LNCaP clone FGC (cell line): ENCODE results near the gene GPC5.

Source experiments
- DNase-seq: peaks from one replicate; pipeline ENCODE4 v3.0.0-alpha.2; 2011; ENCODE audit warnings: low read depth
- H3K4me3 ChIP-seq: 2 replicates; pipeline ENCODE4 v1.5.1; 2011; ENCODE audit warnings: mild to moderate bottlenecking, low read depth, low read length, control low read depth
- TF ChIP-seq, protein P1 (sequence below): IDR thresholded peaks from 2 replicates; pipeline ENCODE4 v1.5.1; 2012; ENCODE audit warnings: mild to moderate bottlenecking; ENCODE audit not compliant: control insufficient read depth, insufficient read depth; ENCODE audit errors: extremely low read depth

The GPC5 gene

DNA sequence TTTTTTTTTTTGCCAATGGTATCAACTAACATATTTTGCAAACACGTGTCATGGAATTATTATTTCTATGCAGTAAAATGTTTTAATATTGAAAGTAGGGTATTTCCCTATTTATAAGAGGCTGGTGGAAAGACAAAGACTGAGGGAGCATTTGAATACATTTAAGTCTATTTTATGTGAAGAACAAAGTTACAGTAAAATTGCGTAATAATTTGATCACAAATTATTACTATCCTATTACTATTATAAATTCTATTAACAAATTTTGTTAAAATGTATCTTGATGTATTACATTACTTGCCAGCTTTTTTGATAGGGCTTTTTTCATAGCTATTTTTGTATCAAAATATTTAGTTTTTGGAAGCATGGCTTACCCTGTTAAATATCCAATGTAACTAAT, 58.4 kb downstream of the GPC5 start:
- H3K4me3 ChIP-seq: no peak overlapping the region
- no peak for DNase-seq
- TF ChIP-seq, protein P1, sequence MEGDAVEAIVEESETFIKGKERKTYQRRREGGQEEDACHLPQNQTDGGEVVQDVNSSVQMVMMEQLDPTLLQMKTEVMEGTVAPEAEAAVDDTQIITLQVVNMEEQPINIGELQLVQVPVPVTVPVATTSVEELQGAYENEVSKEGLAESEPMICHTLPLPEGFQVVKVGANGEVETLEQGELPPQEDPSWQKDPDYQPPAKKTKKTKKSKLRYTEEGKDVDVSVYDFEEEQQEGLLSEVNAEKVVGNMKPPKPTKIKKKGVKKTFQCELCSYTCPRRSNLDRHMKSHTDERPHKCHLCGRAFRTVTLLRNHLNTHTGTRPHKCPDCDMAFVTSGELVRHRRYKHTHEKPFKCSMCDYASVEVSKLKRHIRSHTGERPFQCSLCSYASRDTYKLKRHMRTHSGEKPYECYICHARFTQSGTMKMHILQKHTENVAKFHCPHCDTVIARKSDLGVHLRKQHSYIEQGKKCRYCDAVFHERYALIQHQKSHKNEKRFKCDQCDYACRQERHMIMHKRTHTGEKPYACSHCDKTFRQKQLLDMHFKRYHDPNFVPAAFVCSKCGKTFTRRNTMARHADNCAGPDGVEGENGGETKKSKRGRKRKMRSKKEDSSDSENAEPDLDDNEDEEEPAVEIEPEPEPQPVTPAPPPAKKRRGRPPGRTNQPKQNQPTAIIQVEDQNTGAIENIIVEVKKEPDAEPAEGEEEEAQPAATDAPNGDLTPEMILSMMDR: no peak

DNA sequence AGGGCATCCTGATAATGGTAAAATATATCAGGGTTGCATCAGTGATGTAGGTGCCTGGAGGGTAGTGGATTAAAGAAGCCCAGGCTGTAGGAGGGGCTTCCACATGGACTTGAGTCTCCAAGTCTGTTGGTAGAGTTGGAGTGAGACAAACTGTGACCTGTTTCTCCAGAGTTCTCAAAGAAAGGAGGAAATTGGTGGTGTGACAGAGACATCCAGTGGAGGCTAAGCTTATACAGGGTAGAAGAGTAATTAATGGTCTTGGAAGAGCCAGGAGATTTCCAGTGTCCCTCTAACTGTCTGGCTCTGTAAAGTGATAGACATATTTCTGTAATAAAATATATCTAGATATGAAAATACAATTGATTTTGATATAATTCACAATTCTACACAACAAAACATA, 61.1 kb downstream of the GPC5 start:
- TF ChIP-seq, protein P1: no peak
- H3K4me3 ChIP-seq: no peak overlapping the region
- no peak for DNase-seq

DNA sequence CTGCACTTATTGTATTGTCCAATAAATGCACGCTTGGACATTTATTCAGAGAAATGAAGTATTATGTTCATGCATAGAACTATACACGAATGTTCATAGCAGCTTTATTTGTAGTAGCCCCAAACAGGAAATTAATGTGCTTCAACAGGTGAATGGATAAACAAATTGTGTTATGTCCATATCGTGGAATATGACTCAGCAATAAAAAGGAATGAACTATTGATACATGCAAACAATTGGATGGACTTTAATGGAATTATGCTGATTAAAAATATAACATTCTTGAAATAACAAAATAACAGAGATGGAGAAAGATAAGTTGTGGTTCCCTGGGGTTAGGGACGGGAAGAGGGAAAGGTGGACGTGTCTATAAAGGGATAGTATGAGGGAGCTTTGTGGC, 65.9 kb downstream of the GPC5 start:
- no peak for DNase-seq
- TF ChIP-seq, protein P1: no peak
- H3K4me3 ChIP-seq: no peak overlapping the region

DNA sequence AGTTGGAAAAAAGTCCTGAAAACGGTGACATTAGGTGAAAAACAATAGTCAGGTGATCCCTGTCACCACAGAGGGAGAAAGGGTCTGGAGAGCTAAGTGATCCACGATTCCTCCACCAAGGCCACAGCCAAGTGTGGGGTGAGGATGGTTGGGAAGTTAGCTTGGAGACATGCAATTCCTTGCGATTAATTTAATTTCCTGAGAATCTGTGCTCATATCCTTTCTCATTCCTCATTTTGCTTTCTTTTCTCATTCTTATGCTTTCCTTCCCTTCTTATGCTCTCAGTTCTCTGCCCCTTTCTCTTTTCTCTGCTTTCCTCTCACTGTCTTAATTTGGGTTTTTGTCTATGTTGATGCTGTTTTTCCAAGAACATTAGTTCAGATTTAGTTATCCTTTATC, 68.8 kb downstream of the GPC5 start:
- H3K4me3 ChIP-seq: no peak overlapping the region
- DNase-seq: no peak
- TF ChIP-seq, protein P1: no peak

DNA sequence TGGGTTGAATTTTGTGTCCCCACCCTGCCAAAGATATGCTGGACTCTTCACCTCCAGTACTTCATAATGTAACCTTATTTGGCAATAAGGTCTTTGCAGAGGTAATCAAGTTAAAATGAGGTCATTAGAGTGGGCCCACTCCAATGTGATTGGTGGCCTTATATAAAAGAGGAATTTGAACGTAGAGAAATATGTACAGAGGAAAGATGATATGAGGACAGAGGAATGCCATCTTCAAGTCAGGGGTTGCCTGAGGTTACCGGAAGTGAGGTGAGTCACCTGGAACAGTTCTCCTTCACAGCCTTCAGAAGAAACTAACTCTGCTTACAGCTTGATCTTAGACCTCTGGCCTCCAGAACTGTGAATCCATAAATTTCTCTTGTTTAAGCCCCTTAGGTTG, 69.9 kb downstream of the GPC5 start:
- H3K4me3 ChIP-seq: no peak overlapping the region
- TF ChIP-seq, protein P1: no peak
- no peak for DNase-seq

DNA sequence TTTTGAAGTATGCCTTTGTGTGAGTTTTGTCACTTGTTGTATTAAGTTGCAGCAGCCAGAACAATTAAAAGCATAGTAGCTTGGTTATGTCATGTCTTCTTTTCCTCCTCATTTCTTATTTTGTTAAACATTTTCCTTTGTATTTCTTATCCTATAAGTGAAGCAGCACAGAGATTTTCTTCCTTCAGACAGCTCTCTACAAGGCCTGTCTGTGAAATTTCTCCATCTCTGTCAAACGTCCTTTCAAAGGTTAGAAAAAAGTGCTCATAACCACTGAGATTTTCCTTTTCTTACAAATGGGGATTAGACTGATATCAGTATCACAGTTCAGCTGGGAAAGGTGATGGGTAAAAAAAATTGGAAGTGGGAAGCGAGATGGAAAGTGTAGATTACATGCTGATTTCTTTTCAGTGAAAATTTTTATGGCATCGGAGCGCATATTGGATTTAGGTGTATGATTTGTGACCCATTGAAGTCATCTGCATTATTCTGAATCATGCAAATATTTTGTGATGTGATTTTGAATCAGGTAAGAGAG, 71.7 kb downstream of the GPC5 start:
- TF ChIP-seq, protein P1: no peak
- DNase-seq: no peak
- no peak overlapping the region for H3K4me3 ChIP-seq

DNA sequence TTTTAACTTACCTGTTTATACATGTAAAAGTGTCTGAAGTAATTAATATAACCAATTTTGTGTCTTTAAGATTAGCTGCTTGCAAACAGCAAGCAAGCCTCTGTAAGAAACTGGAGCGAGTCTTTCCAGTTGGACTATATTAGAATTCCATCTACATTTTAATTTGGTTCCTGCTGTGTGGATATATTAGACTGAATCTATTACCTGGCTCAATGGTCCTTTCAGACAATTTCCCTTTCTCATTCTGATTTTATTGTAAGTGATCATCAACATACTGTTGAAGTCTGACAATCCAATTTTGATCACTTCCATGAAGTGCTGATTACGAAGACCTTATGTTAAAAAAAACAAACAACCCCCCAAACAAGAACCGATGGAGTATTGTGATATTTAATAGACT, 72.3 kb downstream of the GPC5 start:
- DNase-seq: no peak
- no peak overlapping the region for H3K4me3 ChIP-seq
- TF ChIP-seq, protein P1: no peak
